Transverse colon (tissue), 4 donors: ENCODE data around the gene RABEP1. TPM values are rescaled to one million over a fixed set of nuclear protein-coding genes. Genes with fewer than 3 reads are reported as not detected.

Experiments used
- DNase-seq: peaks from one replicate; pipeline ENCODE4 v3.0.0-alpha.2; 2019
- H3K27ac ChIP-seq, 4 donors: fragments of 200-600 bp; sonication (generic); 2 replicates each; pipeline ENCODE4 v1.5.1; 2016 to 2018; ENCODE audit warnings: inconsistent platforms in 4 of 4
- H3K27me3 ChIP-seq: fragments of 200-600 bp; sonication (generic); 2 replicates; pipeline ENCODE4 v1.5.1; 2017; ENCODE audit warnings: inconsistent platforms
- H3K36me3 ChIP-seq, 4 donors: fragments of 200-600 bp; sonication (generic); 2 replicates each; pipeline ENCODE4 v1.5.1; 2017 to 2019; ENCODE audit warnings: inconsistent platforms in 4 of 4
- H3K4me1 ChIP-seq, 4 donors: fragments of 200-600 bp; sonication (generic); 2 replicates each; pipeline ENCODE4 v1.5.1; 2017 to 2020; ENCODE audit warnings: inconsistent platforms in 4 of 4
- H3K4me3 ChIP-seq, 4 donors: fragments of 200-600 bp; sonication (generic); 1 replicate in 1 of 4; 2 replicates in 3 of 4; pipeline versions ENCODE4 v1.5.1 to v1.6.1; 2017 to 2019; ENCODE audit warnings: inconsistent platforms in 4 of 4
- H3K9me3 ChIP-seq, 2 donors: fragments of 200-600 bp; sonication (generic); 2 replicates each; pipeline ENCODE4 v1.5.1; 2017 to 2019; ENCODE audit warnings: inconsistent platforms in 2 of 2
- EP300 ChIP-seq: sonication (generic); formaldehyde crosslinking; IDR thresholded peaks from one replicate; pipeline ENCODE4 v1.6.1; 2017; ENCODE audit warnings: antibody characterized with exemption, low read depth
- POLR2A ChIP-seq: fragments of 450-650 bp; IDR thresholded peaks from one replicate; pipeline ENCODE4 v1.6.1; 2016; ENCODE audit warnings: antibody characterized with exemption, mild to moderate bottlenecking, moderate library complexity
- POLR2AphosphoS5 ChIP-seq, 3 donors: sonication (generic); formaldehyde crosslinking; IDR thresholded peaks; one replicate each; pipeline ENCODE4 v1.6.1; 2016; ENCODE audit warnings: antibody characterized with exemption in 3 of 3
- WGBS, 2 donors: methylation state at CpG; one replicate each; pipeline ENCODE4 v1.1.5; 2018; ENCODE audit warnings: low coverage in 1 of 2; 5-methylcytosine and 5-hydroxymethylcytosine counted together
- in situ Hi-C, 4 donors: fragments of 200-750 bp; cut with MboI; loops; one replicate each; pipeline versions ENCODE4 v1.15.0 to v1.15.1; 2017; ENCODE audit warnings: low sequenced_read_pairs in 3 of 4, low pct_ligation_motif_present in 1 of 4, low pct_unique_long_range_greater_than_20kb in 1 of 4
- intact Hi-C: fragments of 100-400 bp; cut with DNase I; formaldehyde crosslinking; loops from one replicate; pipeline ENCODE4 v1.15.1; 2023; ENCODE audit warnings: low total_unique reads
- total RNA-seq, 4 donors: library from RNA; depleted of rRNA; stranded (reverse); fragments of >200 nt; gene quantifications; one replicate each; pipeline ENCODE4 v1.1.0, GENCODE V29; 2016
- TF ChIP-seq, protein P1 (sequence below), 5 experiments: fragments of 200-600 bp in 3 of 5; fragments of 450-650 bp in 2 of 5; sonication (generic) in 3 of 5; IDR thresholded peaks; 1 replicate in 2 of 5; 2 replicates in 3 of 5; pipeline ENCODE4 v1.5.1; 2016 to 2017; ENCODE audit warnings: antibody characterized with exemption in 5 of 5, inconsistent platforms in 3 of 5, mild to moderate bottlenecking in 2 of 5, moderate library complexity in 1 of 5

RABEP1 gene
- total RNA-seq, 4 donors from 2014 or later: 23.6 to 43.8 (median 36.0) TPM

DNA sequence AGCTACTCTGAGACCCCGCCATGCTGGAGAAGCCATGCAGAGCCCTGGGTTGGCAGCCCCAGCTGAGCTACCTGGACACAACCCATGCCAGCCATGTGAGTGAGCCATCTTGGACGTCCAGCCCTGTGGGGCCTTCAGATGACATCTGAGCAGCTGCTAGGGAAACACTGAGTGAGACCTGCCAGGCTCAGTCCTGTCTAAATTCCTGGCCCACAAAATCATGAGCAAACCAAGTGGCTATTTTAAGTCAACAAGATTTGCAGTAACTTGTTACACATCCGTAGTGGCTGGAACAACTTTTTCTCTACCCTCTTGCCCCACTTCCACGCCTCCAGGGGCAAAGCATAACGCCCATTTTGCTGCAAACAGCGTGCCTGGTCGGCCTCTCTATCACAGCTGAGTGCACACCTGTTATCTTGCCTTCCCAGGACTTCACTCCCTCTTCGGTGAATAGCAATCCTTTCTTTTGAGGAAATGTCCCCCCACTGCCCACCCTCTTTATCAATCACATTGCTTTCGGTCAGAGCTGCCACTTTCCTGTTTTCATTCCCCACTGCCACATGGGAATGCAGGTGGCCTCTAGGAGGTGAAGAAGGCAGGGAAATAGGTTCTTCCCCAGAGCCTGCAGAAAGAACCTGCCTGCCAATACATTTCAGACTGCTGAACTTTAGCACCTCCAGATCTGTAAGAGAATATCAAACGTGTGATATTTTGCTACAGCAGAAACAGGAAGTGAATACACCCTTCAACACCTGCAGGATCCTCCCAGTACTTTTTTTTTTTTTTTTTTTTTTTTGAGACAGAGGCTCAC lies 40.0 kb upstream of the RABEP1 start:
- DNase-seq: peak; percentile 27
- no peaks in the 10 kb centered on the region for H3K27me3 ChIP-seq
- H3K4me3 ChIP-seq: no peak overlapping the region
- 37 to 41% methylated on average over 8 to 9 of the region's 10 CpGs for WGBS, 2 donors
- H3K27ac ChIP-seq: peak overlapping the region; percentile 67 to 85 (median 82)
- intact Hi-C loops: no loop called here
- no peaks in the 10 kb centered on the region for H3K36me3 ChIP-seq
- TF ChIP-seq POLR2A: peak; percentile 24
- TF ChIP-seq, protein P1, sequence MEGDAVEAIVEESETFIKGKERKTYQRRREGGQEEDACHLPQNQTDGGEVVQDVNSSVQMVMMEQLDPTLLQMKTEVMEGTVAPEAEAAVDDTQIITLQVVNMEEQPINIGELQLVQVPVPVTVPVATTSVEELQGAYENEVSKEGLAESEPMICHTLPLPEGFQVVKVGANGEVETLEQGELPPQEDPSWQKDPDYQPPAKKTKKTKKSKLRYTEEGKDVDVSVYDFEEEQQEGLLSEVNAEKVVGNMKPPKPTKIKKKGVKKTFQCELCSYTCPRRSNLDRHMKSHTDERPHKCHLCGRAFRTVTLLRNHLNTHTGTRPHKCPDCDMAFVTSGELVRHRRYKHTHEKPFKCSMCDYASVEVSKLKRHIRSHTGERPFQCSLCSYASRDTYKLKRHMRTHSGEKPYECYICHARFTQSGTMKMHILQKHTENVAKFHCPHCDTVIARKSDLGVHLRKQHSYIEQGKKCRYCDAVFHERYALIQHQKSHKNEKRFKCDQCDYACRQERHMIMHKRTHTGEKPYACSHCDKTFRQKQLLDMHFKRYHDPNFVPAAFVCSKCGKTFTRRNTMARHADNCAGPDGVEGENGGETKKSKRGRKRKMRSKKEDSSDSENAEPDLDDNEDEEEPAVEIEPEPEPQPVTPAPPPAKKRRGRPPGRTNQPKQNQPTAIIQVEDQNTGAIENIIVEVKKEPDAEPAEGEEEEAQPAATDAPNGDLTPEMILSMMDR (IDR thresholded peaks at IDR 0.05): peak in 2 of 5 experiments; percentile 35 to 43
- TF ChIP-seq POLR2AphosphoS5 (IDR thresholded peaks at IDR 0.05): peak in 2 of 3 donors; percentile 38 to 58
- TF ChIP-seq EP300: no peak
- no peaks in the 10 kb centered on the region for H3K9me3 ChIP-seq
- peaks cover 0 to 16% (median 11%) of the 10 kb centered on the region in 4 donors for H3K4me1 ChIP-seq
- in situ Hi-C loops: no loop called here

DNA sequence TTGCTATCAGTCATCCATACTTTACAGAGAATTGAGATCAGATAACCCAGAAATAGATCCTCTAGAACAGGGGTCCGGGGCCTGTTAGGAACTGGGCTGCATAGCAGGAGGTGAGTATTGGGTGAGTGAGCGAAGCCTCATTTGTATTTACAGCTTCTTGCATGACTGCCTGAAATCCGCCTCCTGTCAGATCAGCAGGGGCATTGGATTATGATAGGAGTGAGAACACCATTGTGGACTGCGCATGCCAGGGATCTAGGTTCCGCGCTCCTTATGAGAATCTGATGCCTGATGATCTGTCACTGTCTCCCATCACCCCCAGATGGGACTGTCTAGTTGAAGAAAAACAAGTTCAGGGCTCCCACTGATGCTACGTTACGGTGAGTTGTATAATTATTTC lies 34.5 kb upstream of the RABEP1 start:
- no peak overlapping the region for H3K4me3 ChIP-seq
- TF ChIP-seq EP300 (no peak), POLR2AphosphoS5 (IDR thresholded peaks at IDR 0.05) (no peak), POLR2A (no peak)
- TF ChIP-seq, protein P1 (IDR thresholded peaks at IDR 0.05): no peak
- H3K4me1 ChIP-seq: peaks cover 0 to 4% (median 1%) of the 10 kb centered on the region in 4 donors
- in situ Hi-C loops: no loop called here
- H3K27ac ChIP-seq: no peak overlapping the region
- peaks cover 6% of the 10 kb centered on the region for H3K27me3 ChIP-seq
- H3K9me3 ChIP-seq: no peaks in the 10 kb centered on the region
- H3K36me3 ChIP-seq: no peaks in the 10 kb centered on the region
- intact Hi-C loops: no loop called here
- 91 to 96% methylated on average over 4 to 8 of the region's 8 CpGs for WGBS, 2 donors
- DNase-seq: no peak

DNA sequence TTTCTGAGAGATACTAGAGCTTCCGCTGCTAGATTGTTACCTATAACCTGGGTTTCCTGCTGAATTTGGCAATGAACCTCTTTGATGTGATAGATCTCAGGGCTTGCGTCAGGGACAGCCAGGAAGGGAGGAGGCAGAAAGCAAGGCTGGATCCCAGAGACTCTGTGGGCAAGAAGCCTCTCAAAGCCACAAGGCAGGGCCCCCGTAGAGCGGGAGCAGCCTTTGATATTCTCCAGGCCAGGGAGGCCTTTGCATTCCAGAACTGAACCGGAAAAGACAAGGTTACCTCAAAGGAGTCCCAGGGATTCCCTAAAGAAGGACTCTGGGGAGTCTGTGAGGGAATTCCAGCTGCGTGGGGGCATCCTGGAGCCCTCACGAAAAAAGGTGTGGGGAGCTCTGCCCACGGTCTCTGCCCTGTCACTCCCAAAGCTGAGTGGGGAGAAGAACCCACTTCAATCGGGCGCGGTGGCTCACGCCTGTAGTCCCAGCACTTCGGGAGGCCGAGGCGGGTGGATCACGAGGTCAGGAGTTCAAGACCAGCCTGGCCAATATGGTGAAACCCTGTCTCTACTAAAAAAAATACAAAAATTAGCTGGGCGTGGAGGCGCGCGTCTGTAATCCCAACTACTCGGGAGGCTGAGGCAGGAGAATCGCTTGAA lies 33.1 kb upstream of the RABEP1 start:
- Histone ChIP-seq H3K4me1 (no peaks in the 10 kb centered on the region), H3K4me3 (no peak overlapping the region), H3K9me3 (no peaks in the 10 kb centered on the region), H3K27ac (no peak overlapping the region), H3K27me3 (peaks cover 6% of the 10 kb centered on the region), H3K36me3 (no peaks in the 10 kb centered on the region)
- WGBS, 2 donors: 71 to 75% methylated on average over 1 to 22 of the region's 22 CpGs
- no peak for DNase-seq
- intact Hi-C loops: no loop called here
- no peak for TF ChIP-seq EP300
- no peak for TF ChIP-seq POLR2AphosphoS5 (IDR thresholded peaks at IDR 0.05)
- TF ChIP-seq, protein P1 (IDR thresholded peaks at IDR 0.05): no peak
- TF ChIP-seq POLR2A: no peak
- in situ Hi-C loops: no loop called here

DNA sequence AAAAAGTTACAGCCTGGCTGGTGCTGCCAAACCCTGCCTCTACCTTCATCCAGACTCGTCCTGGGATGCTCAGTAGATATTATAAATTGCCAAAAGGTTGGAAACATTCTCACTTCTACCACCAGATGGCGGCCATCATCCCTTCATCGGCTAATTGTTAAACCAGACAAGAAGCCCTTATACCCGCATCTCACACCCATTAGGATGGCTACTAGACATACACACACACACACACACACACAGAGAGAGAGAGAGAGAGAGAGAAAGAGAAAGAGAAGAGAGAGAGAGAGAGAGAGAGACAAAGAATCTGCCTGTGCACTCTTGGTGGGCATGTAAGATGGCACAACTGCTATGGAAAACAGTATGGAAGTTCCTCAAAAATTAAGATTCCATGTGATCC lies 32.5 kb upstream of the RABEP1 start:
- 0% methylated on average over 1 to 4 of the region's 4 CpGs for WGBS, 2 donors

More for the DNA sequence above, 32.5 kb upstream of the RABEP1 start:
- peak; percentile 63 for DNase-seq
- H3K36me3 ChIP-seq: no peaks in the 10 kb centered on the region
- H3K27me3 ChIP-seq: peaks cover 6% of the 10 kb centered on the region
- no peak overlapping the region for H3K4me3 ChIP-seq
- no peaks in the 10 kb centered on the region for H3K4me1 ChIP-seq
- H3K27ac ChIP-seq: no peak overlapping the region
- no peak for TF ChIP-seq POLR2AphosphoS5 (IDR thresholded peaks at IDR 0.05)
- TF ChIP-seq, protein P1 (IDR thresholded peaks at IDR 0.05): peak; percentile 61 to 75 (median 66)
- H3K9me3 ChIP-seq: no peaks in the 10 kb centered on the region
- intact Hi-C loops: no loop called here
- in situ Hi-C loops: no loop called here
